MCF 10A (cell line): ENCODE results near the gene SSBP4. TPM values are rescaled to one million over a fixed set of nuclear protein-coding genes. Genes with fewer than 3 reads are reported as not detected.

ENCODE experiments used
- BruUV-seq: library from RNA; stranded (reverse); fragments of 400-500 nt; replicated peaks from 2 replicates; lab custom pipeline; 2021; lab: Mats Ljungman, UMichigan
- CTCF ChIA-PET: fragments of 300-600 bp; sonication (Branson Sonifier 250); formaldehyde crosslinking; extraction: SDS; loops from one replicate; lab custom pipeline; 2021; ENCODE audit warnings: antibody characterized with exemption, inconsistent platforms; lab: Yijun Ruan, JAX
- POLR2A ChIA-PET: fragments of 300-600, 350-650 bp; sonication (Branson Sonifier 250); formaldehyde crosslinking; extraction: SDS; loops from one replicate; lab custom pipeline; 2020; ENCODE audit warnings: antibody characterized with exemption, inconsistent platforms; lab: Yijun Ruan, JAX
- DNase-seq: peaks from one replicate; pipeline ENCODE4 v3.0.0-alpha.2; 2018; ENCODE audit not compliant: unreplicated experiment
- H3K27ac Mint-ChIP-seq: one replicate; pipeline ENCODE4 v1.8.0; 2022; ENCODE audit warnings: mild to moderate bottlenecking, low read depth, mixed read lengths; ENCODE audit not compliant: unreplicated experiment
- H3K27me3 Mint-ChIP-seq: one replicate; pipeline ENCODE4 v1.8.0; 2022; ENCODE audit warnings: mixed read lengths; ENCODE audit not compliant: insufficient read depth, unreplicated experiment
- H3K36me3 Mint-ChIP-seq: one replicate; pipeline ENCODE4 v1.8.0; 2022; ENCODE audit warnings: mild to moderate bottlenecking, moderate library complexity, mixed read lengths; ENCODE audit not compliant: insufficient read depth, unreplicated experiment
- H3K4me1 Mint-ChIP-seq: one replicate; pipeline ENCODE4 v1.8.0; 2022; ENCODE audit warnings: mixed read lengths; ENCODE audit not compliant: insufficient read depth, unreplicated experiment
- H3K4me3 Mint-ChIP-seq: one replicate; pipeline ENCODE4 v1.8.0; 2022; ENCODE audit warnings: mild to moderate bottlenecking, moderate library complexity, mixed read lengths; ENCODE audit not compliant: unreplicated experiment
- H3K9me3 Mint-ChIP-seq: one replicate; pipeline ENCODE4 v1.8.0; 2022; ENCODE audit warnings: mixed read lengths; ENCODE audit not compliant: unreplicated experiment
- CTCF ChIP-seq: fragments of 200-600 bp; IDR thresholded peaks from one replicate; pipeline ENCODE4 v1.8.0; 2022; ENCODE audit warnings: antibody characterized with exemption, mild to moderate bottlenecking; ENCODE audit not compliant: unreplicated experiment
- intact Hi-C: fragments of 100-400 bp; cut with micrococcal nuclease; formaldehyde crosslinking; loops from 2 replicates; pipeline ENCODE4 v1.14.1; 2022
- total RNA-seq: library from RNA; stranded (reverse); gene quantifications from 2 replicates; pipeline ENCODE4 v1.2.3, GENCODE V29; 2022

Gene SSBP4
- total RNA-seq, 1 experiment from 2014 or later: 26.3 TPM

GRCh38 chr19:18467978-18468377 is 48.8 kb downstream of the SSBP4 start:
- TF ChIP-seq CTCF: no peak
- Mint-ChIP-seq H3K36me3 (peaks cover 19% of the 10 kb centered on the region), H3K9me3 (no peaks in the 10 kb centered on the region), H3K4me3 (no peak overlapping the region), H3K27me3 (no peaks in the 10 kb centered on the region), H3K4me1 (peaks cover 25% of the 10 kb centered on the region), H3K27ac (no peak overlapping the region)
- ChIA-PET POLR2A (interaction anchor here (0.9 kb wide), 1 partner anchor 52 kb away, joined by 3 read pairs; no protein-coding TSS in a partner anchor), CTCF (interaction anchor here (0.7 to 3.7 kb wide), 4 partner anchors 12 to 103 kb away, joined by 3 to 19 read pairs (median 4); partner anchors contain the start of gene UBA52)
- BruUV-seq: no TSS peak
- DNase-seq: no peak
- intact Hi-C loops: loop anchor here (2.0 kb wide), 1 partner anchor 103 kb away; the partner anchor contains the start of gene UBA52

- CTCF ChIA-PET: interaction anchor here (0.7 to 3.7 kb wide), 8 partner anchors 12 to 307 kb away, joined by 3 to 19 read pairs (median 4); partner anchors contain the start of gene UBA52
- POLR2A ChIA-PET: interaction anchor here (0.6 to 0.9 kb wide), 3 partner anchors 28 to 89 kb away, joined by 3 read pairs; partner anchors contain the start of gene KXD1
- intact Hi-C loops: loop anchor here (2.0 kb wide), 1 partner anchor 102 kb away; the partner anchor contains the start of gene UBA52
- no TSS peak for BruUV-seq
- no peaks in the 10 kb centered on the region for H3K27me3 Mint-ChIP-seq
- TF ChIP-seq CTCF: no peak
- DNase-seq: peak; percentile 36
- H3K36me3 Mint-ChIP-seq: peaks cover 19% of the 10 kb centered on the region
- H3K27ac Mint-ChIP-seq: no peak overlapping the region
- no peak overlapping the region for H3K4me3 Mint-ChIP-seq
- H3K9me3 Mint-ChIP-seq: no peaks in the 10 kb centered on the region
- H3K4me1 Mint-ChIP-seq: peaks cover 26% of the 10 kb centered on the region
These were observed 49.3 kb downstream of the SSBP4 start for GRCh38 chr19:18468517-18468916.

GRCh38 chr19:18469069-18469846 is 50.1 kb downstream of the SSBP4 start:
- intact Hi-C loops: loop anchor here (2.0 kb wide), 1 partner anchor 102 kb away; the partner anchor contains the start of gene UBA52
- ChIA-PET CTCF (interaction anchor here (0.5 to 3.7 kb wide), 23 partner anchors 9 to 517 kb away, joined by 3 to 24 read pairs (median 4); partner anchors contain the start of genes ELL and UBA52), POLR2A (interaction anchor here (0.8 kb wide), 1 partner anchor 88 kb away, joined by 3 read pairs; the partner anchor contains the start of gene KXD1)
- Mint-ChIP-seq H3K27me3 (no peaks in the 10 kb centered on the region), H3K4me3 (no peak overlapping the region), H3K4me1 (peaks cover 26% of the 10 kb centered on the region), H3K27ac (no peak overlapping the region), H3K9me3 (no peaks in the 10 kb centered on the region), H3K36me3 (peaks cover 15% of the 10 kb centered on the region)
- BruUV-seq: no TSS peak
- TF ChIP-seq CTCF: peak; percentile 84
- DNase-seq: peak; percentile 57

- ChIA-PET POLR2A (no interaction called here), CTCF (interaction anchor here (0.5 to 3.7 kb wide), 15 partner anchors 9 to 1027 kb away, joined by 3 to 24 read pairs (median 4); partner anchors contain the start of gene ELL)
- Mint-ChIP-seq H3K36me3 (peaks cover 6% of the 10 kb centered on the region), H3K27me3 (no peaks in the 10 kb centered on the region), H3K4me1 (peaks cover 15% of the 10 kb centered on the region), H3K9me3 (no peaks in the 10 kb centered on the region), H3K27ac (no peak overlapping the region), H3K4me3 (no peak overlapping the region)
- DNase-seq: no peak
- intact Hi-C loops: loop anchor here (1.0 to 10.0 kb wide), 2 partner anchors 51 to 204 kb away; no protein-coding TSS in a partner anchor
- no TSS peak for BruUV-seq
- no peak for TF ChIP-seq CTCF
These were observed 51.6 kb downstream of the SSBP4 start for GRCh38 chr19:18470787-18471186.
